Fibroblast of pulmonary artery (primary cell): ENCODE measurements around the gene ICE1.

Source experiments
- DNase-seq: peaks from one replicate; pipeline ENCODE4 v3.0.0-alpha.2; 2010; ENCODE audit warnings: low read depth
- H3K4me3 ChIP-seq: replicated peaks from 2 replicates; pipeline ENCODE4 v1.5.1; 2011; ENCODE audit warnings: low read depth, mild to moderate bottlenecking, control low read depth, low read length, moderate library complexity
- CTCF ChIP-seq: IDR thresholded peaks from 2 replicates; pipeline ENCODE4 v1.5.1; 2011; ENCODE audit warnings: mild to moderate bottlenecking, control low read depth, low read length, inconsistent platforms; ENCODE audit errors: missing control alignments

The ICE1 gene

GRCh38 chr5:5421961-5422818, at the start of gene ICE1:
TSS of gene ICE1 (plus strand) at chr5:5422677. CDS start at chr5:5422916, 239 bp downstream.
- peak within 1 kb of the TSS; percentile 93 for H3K4me3 ChIP-seq
- no peak for TF ChIP-seq CTCF
- peak; percentile 99 for DNase-seq

GRCh38 chr5:5372930-5373329, 49.5 kb upstream of the ICE1 start:
- H3K4me3 ChIP-seq: no peak overlapping the region
- no peak for DNase-seq
- no peak for TF ChIP-seq CTCF

- TF ChIP-seq CTCF: no peak
- DNase-seq: no peak
- no peak overlapping the region for H3K4me3 ChIP-seq
Observed at GRCh38 chr5:5373351-5373989, 49.0 kb upstream of the ICE1 start.

GRCh38 chr5:5374009-5374715, 48.3 kb upstream of the ICE1 start:
- peak; percentile 5 for DNase-seq
- no peak for TF ChIP-seq CTCF
- no peak overlapping the region for H3K4me3 ChIP-seq

- no peak for DNase-seq
- no peak overlapping the region for H3K4me3 ChIP-seq
- no peak for TF ChIP-seq CTCF
Observed at GRCh38 chr5:5377780-5378179, 44.7 kb upstream of the ICE1 start.

- no peak for TF ChIP-seq CTCF
- DNase-seq: no peak
- H3K4me3 ChIP-seq: no peak overlapping the region
Observed at GRCh38 chr5:5378531-5378930, 43.9 kb upstream of the ICE1 start.
